ENCODE data around the gene FGF13. TPM values are rescaled to one million over a fixed set of nuclear protein-coding genes. Genes with fewer than 3 reads are reported as not detected.

FGF13 gene
- polyA plus RNA-seq (ENCODE audit: low read depth in 6 of 6): not detected

DNA sequence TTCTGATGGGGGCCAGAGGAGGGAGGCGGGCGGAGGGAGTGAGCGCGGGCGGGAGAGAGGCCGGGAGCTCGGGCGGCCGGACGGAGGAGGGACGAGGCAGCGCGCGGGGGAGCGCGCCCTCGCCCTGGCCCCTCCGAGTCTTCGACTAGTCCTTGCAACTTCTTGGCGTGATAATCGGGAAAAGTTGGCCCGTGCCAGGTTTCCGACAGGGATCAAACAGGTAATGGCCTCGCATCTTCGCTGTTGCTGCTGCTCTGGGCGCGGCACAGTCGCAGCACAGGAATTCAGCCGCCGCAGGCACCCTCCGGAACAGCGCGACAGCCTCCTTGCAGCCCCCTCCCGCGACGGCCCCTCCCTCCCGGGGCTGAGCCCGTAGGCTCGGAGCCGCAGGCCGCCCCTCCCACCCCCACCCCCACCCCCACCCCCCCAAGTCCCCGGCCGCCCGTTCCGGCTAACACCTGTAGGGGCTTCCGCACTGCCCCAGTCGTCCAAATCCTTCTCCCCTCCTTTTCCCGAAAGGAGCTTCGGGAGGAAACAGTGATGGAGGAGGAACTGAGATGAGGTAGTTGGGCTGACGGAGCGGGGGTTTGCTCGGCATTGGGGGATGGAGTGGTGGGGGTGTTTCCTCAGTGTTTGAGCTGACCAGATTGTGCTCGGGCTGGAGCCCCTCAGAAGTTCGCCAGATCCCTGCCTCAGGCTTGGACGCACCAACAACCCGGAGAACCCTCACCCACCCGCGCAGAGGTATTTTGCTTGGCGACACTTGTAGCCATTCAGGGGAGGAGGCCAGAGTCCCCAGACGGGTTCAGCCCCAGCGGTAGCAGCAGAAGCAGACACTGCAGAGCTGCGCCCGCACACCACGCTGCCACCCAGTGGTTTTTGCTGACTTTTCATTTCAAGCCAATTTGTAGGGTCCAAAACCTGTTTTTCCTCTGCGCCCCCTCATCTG lies at the start of gene FGF13:
Gene FGF13 (minus strand): TSS at position 319 of the 949 bp plus-strand sequence. CDS start 714 bp downstream, outside the sequence.
- Mint-ChIP-seq H3K4me3 (peak within 1 kb of the TSS in 3 of 8 donors; percentile 15 to 34 (median 28)), H3K9me3 (peaks cover 0 to 7% (median 0%) of the 10 kb centered on the region in 7 donors), H3K27ac (no peak within 1 kb of the TSS), H3K4me1 (peaks cover 0 to 8% (median 0%) of the 10 kb centered on the region in 3 donors), H3K27me3 (peaks cover 13 to 49% (median 40%) of the 10 kb centered on the region in 3 donors), H3K36me3 (no peaks in the 10 kb centered on the region)
- ATAC-seq (ENCODE audit: low read depth in 2 of 2) (no peak), DNase-seq (no peak)

DNA sequence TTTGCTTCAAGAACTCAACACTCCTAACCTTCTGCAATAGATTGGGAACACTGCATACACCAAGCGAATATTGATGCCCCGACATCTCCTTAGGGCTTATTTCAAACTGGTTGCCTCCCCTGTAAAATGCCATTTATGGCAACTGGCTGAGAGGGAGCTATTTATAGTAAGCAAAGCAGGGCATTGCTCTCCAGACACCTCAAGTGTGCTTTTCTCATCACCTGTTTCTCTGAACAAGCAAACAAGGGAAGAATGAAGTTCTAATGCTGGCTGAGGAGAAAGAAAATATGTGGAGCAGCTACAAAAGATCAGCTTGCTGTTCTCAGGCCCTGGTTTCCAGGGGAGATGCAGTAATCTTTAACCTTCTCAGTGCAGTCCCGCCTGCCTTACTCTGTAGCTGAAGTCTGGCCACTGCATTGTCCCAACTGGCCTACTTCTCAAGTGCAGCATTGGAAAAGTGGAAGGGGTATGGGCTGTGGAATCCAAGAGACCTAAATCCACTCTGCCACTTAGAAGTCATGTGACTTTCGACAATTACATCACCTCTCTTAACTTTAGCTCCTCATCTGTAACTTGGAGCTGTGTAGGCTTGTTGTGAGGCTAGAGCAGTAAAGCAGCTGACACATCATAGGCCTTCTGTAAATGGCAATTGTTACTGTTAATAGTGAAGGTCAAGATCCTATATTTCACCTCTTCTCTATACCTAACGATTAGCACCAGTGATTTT lies 47.9 kb upstream of the FGF13 start:
- DNase-seq (no peak), ATAC-seq (ENCODE audit: low read depth in 2 of 2) (no peak)
- Mint-ChIP-seq H3K9me3 (peaks cover 0 to 2% (median 0%) of the 10 kb centered on the region in 7 donors), H3K4me1 (no peaks in the 10 kb centered on the region), H3K4me3 (no peak overlapping the region), H3K36me3 (no peaks in the 10 kb centered on the region), H3K27me3 (peaks cover 0 to 6% (median 6%) of the 10 kb centered on the region in 3 donors), H3K27ac (no peak overlapping the region)

DNA sequence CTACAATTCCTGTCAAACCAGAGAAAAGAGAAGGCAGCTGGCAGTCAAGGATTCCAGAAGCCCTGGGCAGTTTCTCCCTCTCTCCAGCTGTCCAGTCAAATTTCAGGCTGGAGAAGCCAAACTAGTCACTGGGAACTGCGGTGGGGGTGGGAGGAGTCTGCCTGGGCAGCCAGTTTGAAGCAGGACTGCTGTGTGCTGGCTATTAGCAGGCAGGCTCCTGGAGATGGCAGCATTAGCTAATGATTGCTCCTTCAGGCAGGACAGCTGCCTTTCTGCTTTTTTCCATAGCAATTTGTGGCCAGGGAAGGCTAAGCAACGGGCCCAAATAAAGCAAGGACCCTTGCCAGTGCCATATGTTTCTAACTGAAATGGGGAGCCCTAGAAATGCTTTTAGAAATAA lies 44.7 kb upstream of the FGF13 start:
- no peak for ATAC-seq (ENCODE audit: low read depth in 2 of 2)
- no peak overlapping the region for H3K4me3 Mint-ChIP-seq

DNA sequence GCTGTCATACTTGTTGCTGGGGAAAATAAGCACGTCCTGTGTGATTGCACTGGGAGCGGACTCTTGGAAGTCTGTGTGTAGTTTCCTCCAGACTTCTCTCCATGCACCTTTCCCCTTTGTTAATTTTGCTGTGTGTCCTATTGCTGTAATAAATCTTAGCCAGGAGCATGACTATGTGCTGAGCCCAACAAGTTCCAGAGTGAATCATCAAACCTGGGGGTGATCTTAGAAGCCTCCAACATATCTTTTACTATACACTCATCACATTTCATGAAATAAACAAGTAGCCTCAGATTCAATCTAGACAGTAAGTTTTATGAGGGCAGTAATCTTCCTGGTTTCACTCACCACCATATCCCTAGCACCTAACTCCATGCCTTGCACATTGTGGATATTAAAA lies 43.3 kb upstream of the FGF13 start:
- ATAC-seq (ENCODE audit: low read depth in 2 of 2): no peak
- no peaks in the 10 kb centered on the region for H3K36me3 Mint-ChIP-seq
- no peak overlapping the region for H3K27ac Mint-ChIP-seq
- peaks cover 0 to 2% (median 0%) of the 10 kb centered on the region in 7 donors for H3K9me3 Mint-ChIP-seq
- H3K4me1 Mint-ChIP-seq: no peaks in the 10 kb centered on the region
- H3K4me3 Mint-ChIP-seq: no peak overlapping the region
- H3K27me3 Mint-ChIP-seq: peaks cover 0 to 6% (median 0%) of the 10 kb centered on the region in 3 donors
- no peak for DNase-seq

More for the DNA sequence above, 44.7 kb upstream of the FGF13 start:
- peaks cover 0 to 6% (median 0%) of the 10 kb centered on the region in 3 donors for H3K27me3 Mint-ChIP-seq
- no peak for DNase-seq
- no peaks in the 10 kb centered on the region for H3K4me1 Mint-ChIP-seq
- H3K27ac Mint-ChIP-seq: no peak overlapping the region
- peaks cover 0 to 2% (median 0%) of the 10 kb centered on the region in 7 donors for H3K9me3 Mint-ChIP-seq
- H3K36me3 Mint-ChIP-seq: no peaks in the 10 kb centered on the region

DNA sequence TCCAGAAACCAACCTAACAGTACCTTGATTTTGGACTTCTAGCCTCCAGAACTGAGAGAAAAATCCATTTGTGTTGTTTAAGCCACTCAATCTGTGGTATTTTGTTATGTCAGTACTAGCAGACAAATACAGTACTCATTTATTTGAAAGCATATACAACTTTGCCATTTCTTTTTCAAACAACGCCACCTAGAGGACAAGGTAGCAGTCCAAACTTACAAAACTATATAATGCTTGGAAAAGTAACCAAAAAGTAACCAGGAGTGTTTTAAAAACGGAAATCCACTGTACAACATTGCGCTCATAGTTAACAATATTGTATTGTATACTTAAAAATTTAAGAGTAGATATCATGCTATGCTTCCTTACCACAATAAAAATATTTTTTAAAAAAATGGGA lies 37.0 kb upstream of the FGF13 start:
- no peaks in the 10 kb centered on the region for H3K27me3 Mint-ChIP-seq
- H3K4me3 Mint-ChIP-seq: no peak overlapping the region
- no peak overlapping the region for H3K27ac Mint-ChIP-seq
- H3K9me3 Mint-ChIP-seq: no peaks in the 10 kb centered on the region
- no peak for ATAC-seq (ENCODE audit: low read depth in 2 of 2)
- H3K36me3 Mint-ChIP-seq: no peaks in the 10 kb centered on the region
- no peaks in the 10 kb centered on the region for H3K4me1 Mint-ChIP-seq
- DNase-seq: no peak

DNA sequence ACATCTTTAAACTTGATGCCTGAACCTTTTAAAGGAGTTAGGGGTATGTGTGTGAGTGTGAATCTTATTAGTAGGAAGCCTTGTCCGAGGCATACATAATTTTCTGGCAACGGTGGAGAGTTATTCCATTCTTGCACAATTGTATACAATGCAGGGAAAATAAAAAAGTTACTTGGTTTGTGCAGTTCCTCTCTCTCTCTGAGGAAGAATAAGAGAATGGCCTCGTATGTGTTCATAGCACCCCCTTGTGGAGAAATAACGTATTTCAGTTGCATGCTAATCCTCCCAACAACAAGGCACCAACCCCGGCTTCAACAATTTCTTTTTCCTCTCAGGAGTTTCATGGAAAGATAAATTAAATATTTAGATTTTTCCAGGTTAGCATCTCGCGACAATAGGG lies 33.7 kb upstream of the FGF13 start:
- Mint-ChIP-seq H3K27me3 (peaks cover 0 to 9% (median 0%) of the 10 kb centered on the region in 3 donors), H3K4me3 (no peak overlapping the region), H3K9me3 (peaks cover 0 to 2% (median 0%) of the 10 kb centered on the region in 7 donors), H3K36me3 (no peaks in the 10 kb centered on the region), H3K4me1 (no peaks in the 10 kb centered on the region), H3K27ac (no peak overlapping the region)
- peak; percentile 25 for DNase-seq
- ATAC-seq (ENCODE audit: low read depth in 2 of 2): no peak

DNA sequence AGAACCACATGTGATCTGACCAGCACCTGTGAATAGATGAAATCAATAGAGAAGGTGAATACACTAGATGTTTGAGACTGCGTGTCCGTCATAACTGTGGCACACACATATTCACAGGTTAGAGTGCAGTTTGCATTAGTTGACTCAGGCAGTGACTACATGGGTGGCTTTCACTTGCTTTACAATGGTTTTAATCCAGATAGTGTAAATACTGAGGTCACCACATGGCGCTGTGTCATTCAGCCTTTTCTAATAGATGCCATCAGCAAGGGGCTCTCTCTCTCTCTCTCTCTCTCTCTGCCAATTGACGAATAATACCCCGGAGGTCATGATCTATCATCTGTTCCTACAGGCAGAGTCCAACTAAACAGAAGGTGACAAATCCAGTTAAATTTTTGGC lies 30.7 kb upstream of the FGF13 start:
- H3K36me3 Mint-ChIP-seq: no peaks in the 10 kb centered on the region
- DNase-seq (no peak), ATAC-seq (ENCODE audit: low read depth in 2 of 2) (no peak)
- peaks cover 0 to 2% (median 0%) of the 10 kb centered on the region in 7 donors for H3K9me3 Mint-ChIP-seq
- peaks cover 0 to 9% (median 0%) of the 10 kb centered on the region in 3 donors for H3K27me3 Mint-ChIP-seq
- H3K27ac Mint-ChIP-seq: peak overlapping the region in 1 of 6 donors; percentile 4
- H3K4me1 Mint-ChIP-seq: no peaks in the 10 kb centered on the region
- no peak overlapping the region for H3K4me3 Mint-ChIP-seq

DNA sequence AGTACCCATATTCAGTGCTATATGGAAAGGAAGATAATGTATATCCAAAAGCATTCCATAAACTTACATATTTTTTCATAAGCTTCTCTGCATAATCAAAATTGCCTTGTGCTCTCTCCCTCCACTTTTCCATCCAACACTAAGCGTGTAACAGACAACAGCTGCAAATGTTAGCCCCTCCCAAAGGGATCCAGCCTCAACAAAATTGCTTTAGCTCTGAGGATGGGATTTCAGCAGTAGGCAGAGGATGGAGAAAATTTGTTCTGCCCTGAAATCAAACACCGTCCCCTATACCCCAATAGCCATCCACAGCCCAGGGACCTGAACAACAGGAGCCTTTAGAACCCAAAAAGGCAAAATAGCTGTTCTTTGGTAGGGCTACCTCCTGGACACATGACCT lies 28.8 kb upstream of the FGF13 start:
- no peak for ATAC-seq (ENCODE audit: low read depth in 2 of 2)
- peaks cover 0 to 9% (median 3%) of the 10 kb centered on the region in 3 donors for H3K27me3 Mint-ChIP-seq
- no peak overlapping the region for H3K4me3 Mint-ChIP-seq

DNA sequence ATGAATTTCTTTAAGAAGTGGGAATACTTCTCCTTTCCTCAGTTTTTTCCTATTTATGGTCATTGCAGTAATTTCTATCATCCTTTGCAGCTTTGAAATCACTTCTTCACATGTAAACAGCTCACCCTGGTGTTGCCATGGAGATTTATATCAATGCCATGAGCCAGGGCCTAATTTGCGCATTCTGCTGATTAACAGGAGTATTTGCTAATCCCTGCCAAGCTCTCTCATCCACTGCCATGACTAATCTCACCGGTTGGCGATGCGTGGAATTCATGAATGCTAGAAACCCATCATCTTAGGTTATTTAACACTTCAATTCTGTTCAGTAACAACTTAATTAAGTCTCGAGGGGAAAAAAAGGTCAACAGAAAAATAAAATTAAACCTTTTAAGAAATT lies 11.8 kb upstream of the FGF13 start:
- Mint-ChIP-seq H3K27me3 (peaks cover 0 to 3% (median 0%) of the 10 kb centered on the region in 3 donors), H3K4me1 (no peaks in the 10 kb centered on the region), H3K27ac (no peak overlapping the region), H3K36me3 (no peaks in the 10 kb centered on the region), H3K4me3 (no peak overlapping the region), H3K9me3 (no peaks in the 10 kb centered on the region)
- ATAC-seq (ENCODE audit: low read depth in 2 of 2) (no peak), DNase-seq (no peak)

More for the DNA sequence above, 28.8 kb upstream of the FGF13 start:
- no peaks in the 10 kb centered on the region for H3K4me1 Mint-ChIP-seq
- no peaks in the 10 kb centered on the region for H3K36me3 Mint-ChIP-seq
- H3K9me3 Mint-ChIP-seq: peaks cover 0 to 2% (median 0%) of the 10 kb centered on the region in 7 donors
- H3K27ac Mint-ChIP-seq: no peak overlapping the region
- no peak for DNase-seq

DNA sequence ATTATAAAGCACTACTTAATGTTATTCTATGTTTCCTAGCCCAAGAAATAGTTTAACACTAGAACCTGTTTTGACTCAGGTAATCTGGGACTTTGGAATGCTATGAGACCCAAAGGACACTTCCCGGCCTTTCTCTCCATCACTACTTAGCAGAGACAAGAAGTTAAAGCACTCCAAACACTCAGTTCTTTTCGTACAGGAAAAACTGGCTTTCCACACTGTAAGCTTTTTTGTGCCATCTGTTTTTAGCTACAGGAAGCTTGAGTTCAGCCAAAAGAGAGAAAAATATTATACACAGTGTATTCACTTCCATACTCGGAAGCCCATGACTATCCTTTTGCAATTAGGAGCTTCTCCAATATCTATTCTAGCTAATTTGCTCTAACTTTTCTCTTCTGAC lies 7.9 kb upstream of the FGF13 start:
- H3K27ac Mint-ChIP-seq: no peak overlapping the region
- DNase-seq (no peak), ATAC-seq (ENCODE audit: low read depth in 2 of 2) (no peak)
- H3K4me3 Mint-ChIP-seq: no peak overlapping the region
- no peaks in the 10 kb centered on the region for H3K36me3 Mint-ChIP-seq
- peaks cover 0 to 7% (median 0%) of the 10 kb centered on the region in 7 donors for H3K9me3 Mint-ChIP-seq
- no peaks in the 10 kb centered on the region for H3K4me1 Mint-ChIP-seq
- peaks cover 5 to 29% (median 16%) of the 10 kb centered on the region in 3 donors for H3K27me3 Mint-ChIP-seq

DNA sequence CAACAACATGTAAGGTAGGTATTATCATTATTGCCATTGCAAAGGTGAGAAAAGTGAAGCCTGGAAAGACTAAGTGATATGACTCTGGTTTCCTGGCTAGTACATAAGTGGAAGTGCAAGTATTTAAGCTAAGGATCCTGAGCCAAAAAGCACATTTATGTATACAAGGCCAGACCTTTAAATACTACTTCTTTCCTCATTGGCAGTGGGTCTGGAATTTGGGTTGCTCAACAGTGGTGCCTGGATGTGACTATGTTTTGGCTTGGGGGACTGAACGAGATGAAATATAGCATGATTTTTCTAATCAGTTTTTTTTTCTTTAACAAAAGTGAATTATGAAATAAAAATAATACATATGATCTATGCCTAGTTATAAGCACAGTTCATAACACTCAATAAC lies 7.4 kb upstream of the FGF13 start:
- Mint-ChIP-seq H3K4me1 (no peaks in the 10 kb centered on the region), H3K27me3 (peaks cover 5 to 33% (median 18%) of the 10 kb centered on the region in 3 donors), H3K36me3 (no peaks in the 10 kb centered on the region), H3K4me3 (no peak overlapping the region), H3K27ac (no peak overlapping the region), H3K9me3 (peaks cover 0 to 7% (median 0%) of the 10 kb centered on the region in 7 donors)
- ATAC-seq (ENCODE audit: low read depth in 2 of 2) (no peak), DNase-seq (no peak)

DNA sequence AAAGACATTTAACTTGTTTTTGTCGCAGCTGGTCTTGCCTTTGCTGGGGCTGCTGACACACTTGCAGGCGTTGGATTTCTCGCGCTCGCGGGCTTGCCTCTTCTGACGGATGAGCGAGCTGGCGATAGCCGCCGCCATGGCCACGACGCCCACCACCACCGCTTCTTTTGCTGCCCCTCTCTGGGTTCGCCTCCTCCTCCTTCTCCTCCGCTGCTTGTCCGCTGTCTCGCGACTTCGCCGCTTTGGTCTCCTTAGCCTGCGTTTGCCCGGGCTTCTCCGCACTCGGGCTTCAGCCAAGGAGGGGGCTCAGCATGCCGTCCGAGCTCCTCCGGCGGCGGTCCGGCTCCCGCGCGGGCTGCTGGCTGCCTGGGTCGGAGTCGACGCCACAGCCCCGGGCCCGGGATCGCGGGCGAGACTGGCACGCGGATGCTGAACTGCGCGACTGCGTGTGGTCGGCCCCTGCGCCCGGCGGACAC lies 613 bp downstream of the FGF13 start:
- DNase-seq (no peak), ATAC-seq (ENCODE audit: low read depth in 2 of 2) (no peak)
- Mint-ChIP-seq H3K4me3 (peak overlapping the region in 2 of 8 donors; percentile 11 to 28), H3K4me1 (peaks cover 0 to 8% (median 0%) of the 10 kb centered on the region in 3 donors), H3K27me3 (peaks cover 13 to 43% (median 35%) of the 10 kb centered on the region in 3 donors), H3K36me3 (no peaks in the 10 kb centered on the region), H3K27ac (no peak overlapping the region), H3K9me3 (peaks cover 0 to 7% (median 0%) of the 10 kb centered on the region in 7 donors)

Data from naive B cell (primary cell).